ENCODE results near the gene TMEM95.

The TMEM95 gene

GRCh38 chr17:7380855-7381683 is 26.1 kb downstream of the TMEM95 start, which contains the start of gene TNK1:
TNK1 (plus strand) TSS chr17:7381089; CDS start chr17:7382927, 1,838 bp downstream.
- no peak for DNase-seq

- DNase-seq, result no peak
These were observed 27.9 kb downstream of the TMEM95 start for GRCh38 chr17:7382901-7383300.

- no peak for DNase-seq
These were observed 28.4 kb downstream of the TMEM95 start for GRCh38 chr17:7383371-7383741.

GRCh38 chr17:7383742-7384488 is 29.0 kb downstream of the TMEM95 start:
- no peak for DNase-seq

GRCh38 chr17:7384489-7385081 is 29.6 kb downstream of the TMEM95 start:
- no peak for DNase-seq

GRCh38 chr17:7388856-7389255 is 33.9 kb downstream of the TMEM95 start:
- no peak for DNase-seq

- DNase-seq, result no peak
These were observed 35.3 kb downstream of the TMEM95 start for GRCh38 chr17:7389924-7390910.

- DNase-seq, result no peak
These were observed 36.4 kb downstream of the TMEM95 start for GRCh38 chr17:7391307-7391706.

GRCh38 chr17:7392696-7393612 is 38.0 kb downstream of the TMEM95 start:
- DNase-seq, result no peak

- DNase-seq, result no peak
These were observed 38.9 kb downstream of the TMEM95 start for GRCh38 chr17:7393613-7394451.

GRCh38 chr17:7394452-7395191 is 39.7 kb downstream of the TMEM95 start, which contains the start of gene PLSCR3:
PLSCR3 (minus strand) TSS chr17:7394525; CDS start chr17:7394110, 415 bp downstream.
- peak; percentile 93 for DNase-seq

- no peak for DNase-seq
These were observed 41.2 kb downstream of the TMEM95 start for GRCh38 chr17:7396147-7396546.

- DNase-seq, result no peak
These were observed 43.7 kb downstream of the TMEM95 start for GRCh38 chr17:7398612-7399011.

- no peak for DNase-seq
These were observed 48.2 kb downstream of the TMEM95 start for GRCh38 chr17:7403043-7403726.

GRCh38 chr17:7403727-7403976 is 48.7 kb downstream of the TMEM95 start:
- DNase-seq, result no peak

- DNase-seq, result peak; percentile 80
These were observed 49.2 kb downstream of the TMEM95 start, which contains the start of gene TMEM256 for GRCh38 chr17:7403977-7404736. TMEM256 (minus strand) TSS chr17:7404097; CDS start chr17:7404084, 13 bp downstream.

GRCh38 chr17:7404737-7405349 is 49.9 kb downstream of the TMEM95 start:
- peak; percentile 64 for DNase-seq
